ENCODE data around the gene MTERF4. TPM values are rescaled to one million over a fixed set of nuclear protein-coding genes. Genes with fewer than 3 reads are reported as not detected.

The MTERF4 gene
- total and polyA plus RNA-seq, 10 of the 15 experiments (the other 5 are each of a cell fraction or from before 2014, with no cell fraction given): 36.7 to 69.1 (median 45.5) TPM

- Histone ChIP-seq H3K4me1 (ENCODE audit: control insufficient read depth, insufficient read depth, low read length) (no peaks in the 10 kb centered on the region), H3K79me2 (ENCODE audit: control insufficient read depth, insufficient read depth, low read length) (no peaks in the 10 kb centered on the region), H3K4me3 (no peak overlapping the region), H2AFZ (ENCODE audit: control insufficient read depth, low read depth, low read length) (no peak overlapping the region), H4K20me1 (ENCODE audit: control insufficient read depth, insufficient read depth) (no peaks in the 10 kb centered on the region), H3K27ac (ENCODE audit: control insufficient read depth, insufficient read depth) (no peak overlapping the region), H3K9ac (ENCODE audit: control insufficient read depth, insufficient read depth, low read length) (no peak overlapping the region), H3K36me3 (ENCODE audit: control insufficient read depth in 2 of 2, insufficient read depth in 2 of 2, low read length in 1 of 2) (peaks cover 6 to 27% of the 10 kb centered on the region in 2 experiments), H3K4me2 (ENCODE audit: control insufficient read depth, insufficient read depth) (no peak overlapping the region), H3K9me3 (replicated peaks; ENCODE audit: control insufficient read depth, insufficient read depth, low read length) (no peaks in the 10 kb centered on the region), H3K27me3 (replicated peaks in 1 of 2; ENCODE audit: control insufficient read depth in 2 of 2, insufficient read depth in 2 of 2, low read length in 1 of 2) (no peaks in the 10 kb centered on the region; a peak in 1 of 4 replicates)
- WGBS (ENCODE audit: insufficient coverage, insufficient replicate concordance, low lambda C conversion rate, missing lambda C conversion rate): 94% methylated on average over 8 of the region's 8 CpGs
- TF ChIP-seq IKZF2 (IDR thresholded peaks at IDR 0.05) (no peak), HDGF (IDR thresholded peaks at IDR 0.05) (no peak), PAX5 (IDR thresholded peaks at IDR 0.05; ENCODE audit: borderline replicate concordance, low read depth, low read length) (no peak), HCFC1 (IDR thresholded peaks at IDR 0.05; ENCODE audit: low read length) (no peak), SMAD5 (IDR thresholded peaks at IDR 0.05; ENCODE audit: low read depth) (no peak), MYC (IDR thresholded peaks at IDR 0.05; ENCODE audit: insufficient read depth, insufficient read length, insufficient replicate concordance, low read length, severe bottlenecking) (no peak), SMAD1 (IDR thresholded peaks at IDR 0.05; ENCODE audit: low read depth, partially characterized antibody) (no peak), RELA (IDR thresholded peaks at IDR 0.05; ENCODE audit: borderline replicate concordance, partially characterized antibody) (no peak), SIN3A (IDR thresholded peaks at IDR 0.05; ENCODE audit: low read depth, low read length) (no peak), BCL11A (IDR thresholded peaks at IDR 0.05; ENCODE audit: low read depth, low read length) (no peak), STAT3 (IDR thresholded peaks at IDR 0.05; ENCODE audit: low read depth, low read length) (no peak), CEBPB (IDR thresholded peaks at IDR 0.05; ENCODE audit: borderline replicate concordance in 1 of 2, low read depth in 2 of 2, low read length in 2 of 2) (no peak), RBBP5 (conservative IDR thresholded peaks at IDR 0.05) (no peak), TARDBP (IDR thresholded peaks at IDR 0.05; ENCODE audit: borderline replicate concordance) (no peak)
- DNase-seq (ENCODE audit: low read depth, low spot score): no peak
- no TSS peak for BruUV-seq (replicated peaks)
- ChIA-PET CTCF (interaction anchor here (1.3 kb wide), 1 partner anchor 59 kb away, joined by 3 read pairs; no protein-coding TSS in a partner anchor), POLR2A (interaction anchor here (0.9 kb wide), 1 partner anchor 32 kb away, joined by 4 read pairs; no protein-coding TSS in a partner anchor), SMC1A (ENCODE audit: uncharacterized antibody, unreplicated experiment) (no interaction called here), RAD21 (ENCODE audit: unreplicated experiment) (interaction anchor here (1.3 kb wide), 1 partner anchor 10 kb away, joined by 3 read pairs; no protein-coding TSS in a partner anchor)
- in situ Hi-C loops (cut with MboI): no loop called here
- intact Hi-C loops (cut with micrococcal nuclease; ENCODE audit: unreplicated experiment): no loop called here
- ATAC-seq: no peak
- FAIRE-seq: no peak
Observed at GRCh38 chr2:241136191-241136590, 34.1 kb upstream of the MTERF4 start.
